Measurements from ENCODE around the gene CCDC175.

The CCDC175 gene

DNA sequence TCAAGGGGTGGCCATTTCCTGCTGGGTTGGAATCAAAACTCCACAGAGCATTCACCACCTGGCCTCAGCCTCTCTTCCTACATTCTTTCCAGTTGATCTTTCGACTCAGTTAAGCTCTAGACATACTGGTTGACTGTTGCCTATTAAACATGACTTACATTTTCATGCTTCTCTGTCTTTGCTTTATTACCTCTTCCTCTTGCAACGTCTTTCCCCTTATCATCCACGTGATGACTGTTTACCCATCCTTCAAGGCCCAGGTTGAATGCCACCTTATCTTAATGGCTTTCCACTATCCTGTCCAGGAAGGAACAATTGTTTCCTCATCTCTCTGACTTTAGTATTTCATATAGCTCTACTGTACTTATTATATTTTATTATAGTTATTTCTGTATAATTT lies 24.4 kb upstream of the CCDC175 start:
- no peak overlapping the region for H3K4me2 ChIP-seq (ENCODE audit: low read depth, low read length, poor library complexity, severe bottlenecking)
- no peaks in the 10 kb centered on the region for H3K79me2 ChIP-seq (ENCODE audit: insufficient read depth, low read length)
- no peak overlapping the region for H3K9ac ChIP-seq (ENCODE audit: low read length)
- no peaks in the 10 kb centered on the region for H3F3A ChIP-seq (ENCODE audit: insufficient read depth)
- no peak overlapping the region for H2AFZ ChIP-seq (ENCODE audit: low read depth, low read length, severe bottlenecking)
- no peak overlapping the region for H3K4me3 ChIP-seq (ENCODE audit: insufficient read depth, low read length, poor library complexity, severe bottlenecking)
- TF ChIP-seq, protein P1, sequence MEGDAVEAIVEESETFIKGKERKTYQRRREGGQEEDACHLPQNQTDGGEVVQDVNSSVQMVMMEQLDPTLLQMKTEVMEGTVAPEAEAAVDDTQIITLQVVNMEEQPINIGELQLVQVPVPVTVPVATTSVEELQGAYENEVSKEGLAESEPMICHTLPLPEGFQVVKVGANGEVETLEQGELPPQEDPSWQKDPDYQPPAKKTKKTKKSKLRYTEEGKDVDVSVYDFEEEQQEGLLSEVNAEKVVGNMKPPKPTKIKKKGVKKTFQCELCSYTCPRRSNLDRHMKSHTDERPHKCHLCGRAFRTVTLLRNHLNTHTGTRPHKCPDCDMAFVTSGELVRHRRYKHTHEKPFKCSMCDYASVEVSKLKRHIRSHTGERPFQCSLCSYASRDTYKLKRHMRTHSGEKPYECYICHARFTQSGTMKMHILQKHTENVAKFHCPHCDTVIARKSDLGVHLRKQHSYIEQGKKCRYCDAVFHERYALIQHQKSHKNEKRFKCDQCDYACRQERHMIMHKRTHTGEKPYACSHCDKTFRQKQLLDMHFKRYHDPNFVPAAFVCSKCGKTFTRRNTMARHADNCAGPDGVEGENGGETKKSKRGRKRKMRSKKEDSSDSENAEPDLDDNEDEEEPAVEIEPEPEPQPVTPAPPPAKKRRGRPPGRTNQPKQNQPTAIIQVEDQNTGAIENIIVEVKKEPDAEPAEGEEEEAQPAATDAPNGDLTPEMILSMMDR (IDR thresholded peaks at IDR 0.05; ENCODE audit: insufficient read depth, low read length, poor library complexity, severe bottlenecking) = no peak
- TF ChIP-seq EZH2phosphoT487 (conservative IDR thresholded peaks at IDR 0.05; ENCODE audit: low read length) = no peak
- no peaks in the 10 kb centered on the region for H3K36me3 ChIP-seq (ENCODE audit: low read length)
- no peaks in the 10 kb centered on the region for H3K9me3 ChIP-seq (ENCODE audit: insufficient read depth, low read length)
- H4K20me1 ChIP-seq (ENCODE audit: low read depth, low read length) = no peaks in the 10 kb centered on the region
- no peak overlapping the region for H3K27ac ChIP-seq (ENCODE audit: low read depth, low read length)
- H3K9me2 ChIP-seq (replicated peaks; ENCODE audit: insufficient read depth, low read length) = no peaks in the 10 kb centered on the region
- H3K27me3 ChIP-seq (ENCODE audit: low read length) = no peaks in the 10 kb centered on the region

- Histone ChIP-seq H3K79me2 (ENCODE audit: insufficient read depth, low read length) (no peaks in the 10 kb centered on the region), H3K27ac (ENCODE audit: low read depth, low read length) (no peak overlapping the region), H3K4me3 (ENCODE audit: insufficient read depth, low read length, poor library complexity, severe bottlenecking) (no peak overlapping the region), H2AFZ (ENCODE audit: low read depth, low read length, severe bottlenecking) (no peak overlapping the region), H4K20me1 (ENCODE audit: low read depth, low read length) (no peaks in the 10 kb centered on the region), H3K4me2 (ENCODE audit: low read depth, low read length, poor library complexity, severe bottlenecking) (no peak overlapping the region), H3K9me2 (replicated peaks; ENCODE audit: insufficient read depth, low read length) (no peaks in the 10 kb centered on the region), H3K36me3 (ENCODE audit: low read length) (no peaks in the 10 kb centered on the region), H3K9me3 (ENCODE audit: insufficient read depth, low read length) (no peaks in the 10 kb centered on the region), H3K27me3 (ENCODE audit: low read length) (no peaks in the 10 kb centered on the region), H3F3A (ENCODE audit: insufficient read depth) (no peaks in the 10 kb centered on the region), H3K9ac (ENCODE audit: low read length) (no peak overlapping the region)
- TF ChIP-seq, protein P1 (IDR thresholded peaks at IDR 0.05; ENCODE audit: insufficient read depth, low read length, poor library complexity, severe bottlenecking) = no peak
- no peak for TF ChIP-seq EZH2phosphoT487 (conservative IDR thresholded peaks at IDR 0.05; ENCODE audit: low read length)
Observed at GRCh38 chr14:59600211-59600945, 23.8 kb upstream of the CCDC175 start.

GRCh38 chr14:59595071-59595470 lies 18.5 kb upstream of the CCDC175 start:
- Histone ChIP-seq H3K4me2 (ENCODE audit: low read depth, low read length, poor library complexity, severe bottlenecking) (no peak overlapping the region), H2AFZ (ENCODE audit: low read depth, low read length, severe bottlenecking) (no peak overlapping the region), H3K9me3 (ENCODE audit: insufficient read depth, low read length) (no peaks in the 10 kb centered on the region; the same call in 1 of the 2 replicates), H3K9me2 (replicated peaks; ENCODE audit: insufficient read depth, low read length) (no peaks in the 10 kb centered on the region), H3K27me3 (ENCODE audit: low read length) (no peaks in the 10 kb centered on the region), H3K79me2 (ENCODE audit: insufficient read depth, low read length) (no peaks in the 10 kb centered on the region), H3K27ac (ENCODE audit: low read depth, low read length) (no peak overlapping the region), H3K4me3 (ENCODE audit: insufficient read depth, low read length, poor library complexity, severe bottlenecking) (no peak overlapping the region), H3K36me3 (ENCODE audit: low read length) (no peaks in the 10 kb centered on the region), H4K20me1 (ENCODE audit: low read depth, low read length) (no peaks in the 10 kb centered on the region), H3K9ac (ENCODE audit: low read length) (no peak overlapping the region), H3F3A (ENCODE audit: insufficient read depth) (no peaks in the 10 kb centered on the region)
- no peak for TF ChIP-seq EZH2phosphoT487 (conservative IDR thresholded peaks at IDR 0.05; ENCODE audit: low read length)
- TF ChIP-seq, protein P1 (IDR thresholded peaks at IDR 0.05; ENCODE audit: insufficient read depth, low read length, poor library complexity, severe bottlenecking) = no peak
